Muscle layer of duodenum (tissue), 2 donors: Measurements from ENCODE around the gene FAM111B.

Experiments used
- H3K27ac ChIP-seq: one replicate; pipeline ENCODE4 v1.7.0; 2013; ENCODE audit warnings: mild to moderate bottlenecking, low read length
- H3K27me3 ChIP-seq: one replicate; pipeline ENCODE4 v1.7.0; 2013; ENCODE audit warnings: low read depth, mild to moderate bottlenecking, control low read depth, low read length
- H3K36me3 ChIP-seq, 2 donors: one replicate each; pipeline ENCODE4 v1.7.0; 2013; ENCODE audit warnings: low read length in 2 of 2, control low read depth in 1 of 2, mild to moderate bottlenecking in 1 of 2; ENCODE audit not compliant: insufficient read depth in 2 of 2, control insufficient read depth in 1 of 2
- H3K4me1 ChIP-seq, 2 donors: one replicate each; pipeline ENCODE4 v1.7.0; 2013; ENCODE audit warnings: low read length in 2 of 2, mild to moderate bottlenecking in 2 of 2, control low read depth in 1 of 2, moderate library complexity in 1 of 2; ENCODE audit not compliant: insufficient read depth in 2 of 2, control insufficient read depth in 1 of 2
- H3K4me3 ChIP-seq, 2 donors: one replicate each; pipeline ENCODE4 v1.7.0; 2013; ENCODE audit warnings: low read length in 2 of 2, low read depth in 1 of 2, mild to moderate bottlenecking in 1 of 2
- H3K9me3 ChIP-seq, 2 donors: one replicate each; pipeline ENCODE4 v1.7.0; 2013; ENCODE audit warnings: low read length in 2 of 2, control low read depth in 1 of 2, mild to moderate bottlenecking in 1 of 2; ENCODE audit not compliant: control insufficient read depth in 1 of 2
- donor health status: healthy.

Gene FAM111B

DNA sequence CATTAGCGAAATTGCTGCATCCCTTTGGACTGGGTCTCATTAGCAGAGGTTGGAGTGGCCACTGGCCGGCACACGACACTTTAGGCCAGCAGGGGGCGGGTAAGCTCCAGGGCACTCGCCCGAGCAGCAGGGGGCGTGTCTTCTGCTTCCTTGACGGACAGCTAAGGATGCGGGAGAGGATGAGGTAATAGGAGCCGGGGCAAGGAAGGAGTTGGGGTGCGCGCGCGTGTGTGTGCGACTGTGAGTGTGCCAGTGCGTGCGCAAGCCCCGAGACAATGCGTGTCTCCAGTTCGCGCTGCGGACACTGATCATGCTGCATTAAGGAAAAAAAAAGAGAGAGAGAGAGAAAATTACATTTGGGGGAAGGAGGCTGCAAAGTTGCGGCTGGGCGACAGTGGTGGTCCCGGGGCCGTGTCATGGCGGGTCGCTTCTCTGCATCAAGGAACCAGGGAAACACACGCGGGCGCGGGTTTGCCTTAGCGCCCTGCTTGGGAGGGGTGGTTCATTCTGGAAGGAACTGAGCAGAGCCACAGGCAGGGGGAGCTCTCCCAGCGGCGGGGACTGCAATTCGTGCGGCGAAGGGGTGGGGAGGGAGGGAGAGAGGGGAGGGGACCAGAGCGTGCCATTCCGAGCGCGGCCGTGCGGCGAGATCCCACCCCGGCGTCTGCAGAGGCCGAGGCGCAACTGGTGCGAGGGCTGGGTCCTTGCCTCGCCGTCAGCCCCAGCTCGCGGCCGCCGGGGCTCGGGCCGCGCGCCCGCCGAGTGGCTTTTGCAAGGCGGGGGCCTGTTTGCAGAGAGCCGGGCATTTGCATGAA is 64.7 kb downstream of the FAM111B start, which contains the start of gene DTX4:
Gene DTX4, plus strand, starts transcription at position 625 of the 815 bp plus-strand sequence. CDS start 464 bp downstream, outside the sequence.
- Histone ChIP-seq H3K4me1 (peaks cover 7 to 24% of the 10 kb centered on the region in 2 donors), H3K27me3 (no peaks in the 10 kb centered on the region), H3K36me3 (no peaks in the 10 kb centered on the region), H3K9me3 (no peaks in the 10 kb centered on the region), H3K27ac (peak within 1 kb of the TSS; percentile 90), H3K4me3 (peak within 1 kb of the TSS; percentile 80 to 87)

DNA sequence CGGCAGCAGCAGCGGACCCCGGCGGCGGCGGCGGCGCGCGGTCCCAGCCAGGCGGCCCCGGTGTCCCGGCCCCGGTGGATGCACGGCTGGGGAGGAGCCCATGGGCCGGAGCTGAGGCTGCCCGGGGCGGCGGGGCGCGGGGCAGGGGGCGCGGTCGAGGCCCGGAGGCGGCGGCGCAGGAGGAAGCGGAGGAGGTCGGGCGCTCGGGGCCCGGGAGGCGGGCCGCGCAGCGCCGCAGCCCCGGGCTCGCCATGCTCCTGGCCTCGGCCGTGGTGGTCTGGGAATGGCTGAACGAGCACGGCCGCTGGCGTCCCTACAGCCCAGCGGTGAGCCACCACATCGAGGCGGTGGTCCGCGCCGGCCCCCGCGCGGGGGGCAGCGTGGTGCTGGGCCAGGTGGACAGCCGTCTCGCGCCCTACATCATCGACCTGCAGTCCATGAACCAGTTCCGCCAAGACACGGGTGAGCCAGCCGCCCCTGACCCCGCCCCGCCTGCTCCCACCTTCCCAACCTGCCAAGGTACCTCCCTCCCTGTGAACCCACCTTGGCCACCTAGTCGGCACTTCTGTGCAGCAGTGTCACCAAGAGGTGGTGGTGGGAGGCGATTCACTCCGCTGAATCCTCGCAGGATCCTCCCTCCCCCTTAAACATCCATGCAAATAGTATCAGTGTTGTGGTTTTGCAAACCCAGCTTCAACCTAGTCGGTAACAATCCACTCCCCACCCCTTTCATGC is 65.5 kb downstream of the FAM111B start:
- no peaks in the 10 kb centered on the region for H3K9me3 ChIP-seq
- H3K36me3 ChIP-seq: peaks cover 0 to 4% of the 10 kb centered on the region in 2 donors
- peaks cover 7 to 24% of the 10 kb centered on the region in 2 donors for H3K4me1 ChIP-seq
- H3K27me3 ChIP-seq: no peaks in the 10 kb centered on the region
- H3K27ac ChIP-seq: peak overlapping the region; percentile 90
- H3K4me3 ChIP-seq: peak overlapping the region; percentile 80 to 87

DNA sequence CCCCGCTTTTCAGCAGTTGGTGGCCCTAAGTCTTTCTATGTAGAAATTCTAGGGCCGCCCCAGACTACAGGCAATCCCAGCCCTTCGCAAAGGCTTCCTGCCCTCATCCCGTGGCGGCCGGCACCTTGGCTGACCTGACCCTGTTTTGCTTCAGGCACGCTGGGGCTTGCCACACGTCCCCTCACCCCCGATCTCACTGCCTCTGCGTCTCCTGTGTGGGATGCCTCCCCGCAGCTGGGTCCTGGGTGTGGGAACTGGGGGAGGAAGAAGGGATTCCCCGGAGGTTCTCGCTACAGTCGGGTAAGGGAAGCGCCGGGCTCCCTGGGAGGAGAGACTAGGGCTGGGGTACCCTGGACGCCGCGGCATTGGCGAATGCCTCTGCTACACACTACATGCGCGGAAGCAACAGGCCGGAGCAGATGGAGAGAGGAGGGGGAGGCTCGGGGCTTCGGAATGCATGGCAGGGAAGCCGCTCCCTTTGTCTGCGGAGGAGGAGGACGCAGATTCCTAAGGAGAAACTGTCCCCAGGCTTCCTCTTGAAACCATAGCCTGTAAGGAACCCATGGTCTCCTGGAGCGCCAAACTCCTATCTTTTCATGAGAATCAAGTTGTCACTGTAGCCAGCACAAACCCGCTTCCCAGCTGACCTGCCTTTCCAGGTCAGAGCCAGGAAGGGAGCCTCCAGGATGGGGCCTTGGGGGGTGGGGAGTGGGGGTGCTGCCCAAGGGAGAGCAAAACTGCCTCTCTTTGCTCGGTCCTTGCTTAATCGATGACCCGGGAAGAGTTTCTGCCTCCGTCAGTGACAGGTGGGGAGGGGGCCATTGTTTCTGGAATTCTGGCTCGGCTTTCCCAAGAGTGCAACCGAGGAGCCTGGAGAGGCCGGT is 66.3 kb downstream of the FAM111B start:
- Histone ChIP-seq H3K27me3 (no peaks in the 10 kb centered on the region), H3K9me3 (no peaks in the 10 kb centered on the region), H3K4me3 (peak overlapping the region; percentile 80 to 87), H3K36me3 (peaks cover 0 to 4% of the 10 kb centered on the region in 2 donors), H3K4me1 (peaks cover 7 to 28% of the 10 kb centered on the region in 2 donors), H3K27ac (peak overlapping the region; percentile 90)

DNA sequence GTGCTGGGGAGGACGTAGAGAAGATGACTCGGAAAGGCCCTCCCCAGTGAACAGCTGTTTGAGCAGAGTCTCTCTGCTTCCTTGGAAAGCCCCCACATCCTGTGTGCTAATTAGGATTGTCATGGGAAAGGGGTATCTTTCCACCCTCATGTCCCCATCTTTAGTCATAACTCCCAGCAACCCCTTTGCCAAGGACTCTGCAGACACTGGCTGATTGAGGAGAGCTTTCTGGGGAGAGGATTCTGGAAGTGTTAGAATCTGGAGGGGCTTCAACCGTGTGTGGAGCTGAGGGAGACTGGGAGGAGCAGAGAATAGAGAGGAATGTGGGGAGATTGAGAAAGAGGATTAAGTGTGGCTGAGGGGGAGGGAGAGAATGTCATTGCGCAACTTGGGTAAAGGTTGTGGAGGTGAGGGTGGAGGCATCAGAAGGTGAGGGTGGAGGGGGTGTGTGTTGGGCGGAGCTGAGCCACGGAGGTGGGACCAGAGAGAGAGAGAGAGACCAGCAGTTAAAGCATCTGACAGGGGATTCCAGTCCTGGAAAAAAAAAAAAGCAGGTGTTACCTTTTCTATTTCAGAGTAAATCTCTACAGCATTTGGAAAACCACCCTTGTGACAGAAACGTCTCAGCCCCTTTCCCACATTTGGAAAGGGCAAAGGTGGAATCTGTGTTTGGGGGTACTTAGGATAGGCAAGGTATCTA is 67.1 kb downstream of the FAM111B start:
- Histone ChIP-seq H3K27me3 (no peaks in the 10 kb centered on the region), H3K9me3 (no peaks in the 10 kb centered on the region), H3K4me3 (peak overlapping the region; percentile 80 to 87), H3K4me1 (peaks cover 7 to 28% of the 10 kb centered on the region in 2 donors), H3K27ac (peak overlapping the region; percentile 90), H3K36me3 (peaks cover 0 to 4% of the 10 kb centered on the region in 2 donors)

DNA sequence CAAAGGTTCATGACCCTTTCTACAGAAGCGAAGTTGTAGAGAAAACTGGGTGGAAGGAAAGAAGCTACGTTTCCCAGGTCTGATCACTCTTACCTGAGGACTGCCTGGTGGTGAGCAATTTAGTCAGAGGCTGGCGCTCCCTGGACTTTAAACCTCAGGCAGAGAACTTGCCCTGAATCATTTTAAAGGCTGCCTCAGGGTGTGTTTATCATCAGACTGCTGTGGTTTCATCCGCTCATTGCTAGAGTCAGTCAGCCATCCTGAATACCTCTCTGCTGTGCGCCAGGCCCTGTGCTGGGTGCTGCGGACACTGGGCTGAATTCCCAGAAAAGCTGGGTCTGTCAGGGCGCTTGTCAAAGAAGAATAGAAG is 67.6 kb downstream of the FAM111B start:
- Histone ChIP-seq H3K9me3 (no peaks in the 10 kb centered on the region), H3K4me1 (peaks cover 7 to 28% of the 10 kb centered on the region in 2 donors), H3K27me3 (no peaks in the 10 kb centered on the region), H3K4me3 (peak overlapping the region; percentile 80 to 87), H3K36me3 (peaks cover 0 to 4% of the 10 kb centered on the region in 2 donors), H3K27ac (peak overlapping the region; percentile 90)

DNA sequence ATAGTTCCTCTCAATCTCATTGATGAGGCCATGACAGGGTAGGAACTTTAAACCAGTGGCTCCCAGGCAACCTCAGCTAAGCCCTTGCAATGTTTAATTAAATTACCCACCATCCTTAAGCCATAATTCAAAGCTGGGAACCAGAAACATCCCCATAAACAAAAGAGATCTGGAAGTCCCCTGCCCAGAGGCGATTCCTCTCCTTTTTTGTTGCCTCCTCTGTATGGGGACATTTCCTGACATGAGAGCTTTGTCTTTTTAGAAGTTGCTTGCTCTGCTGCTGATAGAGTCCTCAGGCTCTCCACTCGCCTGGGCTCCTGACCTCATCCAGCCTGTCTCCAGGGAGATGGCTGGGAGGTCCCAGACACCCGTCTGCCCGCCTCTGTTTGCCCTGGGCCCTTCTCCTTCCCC is 68.1 kb downstream of the FAM111B start:
- Histone ChIP-seq H3K4me1 (peaks cover 7 to 28% of the 10 kb centered on the region in 2 donors), H3K4me3 (peak overlapping the region in 1 of 2 donors; percentile 80), H3K27me3 (no peaks in the 10 kb centered on the region), H3K27ac (peak overlapping the region; percentile 90), H3K9me3 (no peaks in the 10 kb centered on the region), H3K36me3 (peaks cover 0 to 4% of the 10 kb centered on the region in 2 donors)

DNA sequence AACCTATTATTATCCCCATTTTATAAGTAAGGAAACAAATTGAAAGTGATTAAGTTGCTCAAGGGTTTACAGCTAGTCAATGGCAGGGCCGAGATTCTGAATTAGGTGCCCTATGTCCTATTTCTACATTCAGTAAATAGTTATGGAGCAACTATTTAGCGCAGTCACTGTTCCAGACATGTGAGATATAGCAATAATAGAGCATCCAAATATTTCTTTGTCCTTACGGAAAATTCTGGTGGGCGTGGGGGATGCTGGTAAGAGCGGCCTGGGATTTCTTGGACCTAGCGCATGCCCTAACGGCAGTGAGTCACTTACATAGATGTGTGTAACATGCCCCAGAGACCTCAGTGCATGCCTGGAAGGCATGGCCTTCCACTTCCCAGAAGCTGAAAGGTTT is 69.3 kb downstream of the FAM111B start:
- Histone ChIP-seq H3K9me3 (no peaks in the 10 kb centered on the region), H3K4me3 (no peak overlapping the region), H3K4me1 (peaks cover 7 to 28% of the 10 kb centered on the region in 2 donors), H3K27ac (no peak overlapping the region), H3K36me3 (peaks cover 0 to 4% of the 10 kb centered on the region in 2 donors), H3K27me3 (no peaks in the 10 kb centered on the region)
